Measurements from ENCODE around the gene MYO10.
"Not testable (repeated sequence)": the region's sequence is repeated elsewhere in the genome, so short reads cannot be mapped to it uniquely, and the experiment has no call there.

MYO10 gene

DNA sequence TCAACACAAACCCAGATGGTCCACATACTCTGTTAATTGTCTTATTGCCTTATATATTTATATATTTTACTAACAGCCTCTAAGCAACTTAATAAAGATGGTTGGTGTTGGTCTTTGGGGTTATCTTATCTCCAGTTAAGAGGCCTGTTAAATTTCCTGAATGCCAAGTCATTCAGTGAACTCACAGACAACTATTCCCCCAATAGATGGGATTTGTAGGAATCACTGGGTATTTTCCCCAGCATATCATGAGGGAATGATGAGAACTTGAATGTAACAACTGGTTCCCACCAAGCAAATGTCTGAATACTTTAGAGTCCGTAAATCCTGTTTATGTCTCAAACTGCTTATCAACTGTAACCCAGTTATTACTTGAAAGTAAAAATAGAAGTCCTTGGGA is 276.6 kb downstream of the MYO10 start:
- no peak for DNase-seq

DNA sequence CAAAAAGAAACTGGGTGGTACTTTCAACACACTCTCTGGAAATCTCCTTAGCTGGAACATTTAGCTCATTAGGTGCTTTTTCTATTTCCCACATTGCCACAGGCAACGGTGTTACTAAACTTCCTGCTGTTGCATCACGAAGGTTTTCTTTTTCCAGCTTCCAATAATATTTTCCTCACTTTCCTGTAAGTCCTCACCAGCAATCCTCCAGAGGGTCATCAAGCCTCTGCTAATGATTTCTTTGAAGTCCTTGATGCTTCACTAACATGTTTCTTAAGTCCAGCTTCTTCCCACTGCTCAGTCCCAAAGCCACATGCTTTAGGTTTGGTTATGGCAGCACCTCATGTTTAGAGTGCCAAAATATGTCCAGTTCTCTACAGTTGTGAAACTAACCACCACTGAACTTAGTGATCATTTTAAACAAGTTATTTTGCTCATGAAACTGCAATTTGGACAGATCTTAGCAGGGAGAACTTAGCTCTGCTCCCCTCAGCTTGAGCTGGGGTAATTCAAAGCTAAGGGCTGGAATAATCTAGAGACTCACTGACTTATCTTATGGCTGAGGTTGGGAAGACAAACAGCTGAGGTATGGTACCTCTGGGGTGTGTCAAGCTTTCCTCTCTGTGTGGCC is 279.4 kb downstream of the MYO10 start:
- no peak for DNase-seq

DNA sequence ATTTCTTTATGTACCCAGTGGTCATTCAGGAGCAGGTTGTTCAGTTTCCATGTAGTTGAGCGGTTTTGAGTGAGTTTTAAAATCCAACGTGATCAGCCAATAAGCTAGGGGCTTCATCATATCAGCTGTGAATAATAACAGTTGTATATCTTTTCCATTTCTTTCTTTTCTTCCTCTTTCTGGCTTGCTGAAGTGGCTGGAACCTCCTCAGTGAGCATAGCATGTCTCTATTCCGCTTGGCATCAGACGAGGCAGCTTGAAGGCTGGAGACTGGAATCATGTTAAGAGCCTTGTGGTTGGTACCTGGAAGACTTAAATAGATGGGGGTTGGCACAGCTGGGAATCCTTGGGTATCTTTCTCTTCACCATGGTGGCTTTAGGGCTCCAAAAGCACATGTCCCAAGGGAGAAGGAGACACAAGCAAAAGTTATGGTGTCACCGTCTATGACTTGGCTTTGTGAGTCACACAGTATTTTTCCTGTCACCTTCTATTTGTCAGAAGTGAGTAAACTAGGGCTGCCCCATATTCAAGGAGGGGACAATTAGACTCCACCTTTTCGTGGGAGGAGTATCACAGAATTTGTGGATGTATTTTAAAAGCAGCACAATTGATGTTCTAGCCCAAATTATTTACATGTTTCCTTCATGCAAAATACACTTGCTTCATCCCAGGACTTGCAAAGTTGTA is 281.3 kb downstream of the MYO10 start:
- DNase-seq, result no peak

DNA sequence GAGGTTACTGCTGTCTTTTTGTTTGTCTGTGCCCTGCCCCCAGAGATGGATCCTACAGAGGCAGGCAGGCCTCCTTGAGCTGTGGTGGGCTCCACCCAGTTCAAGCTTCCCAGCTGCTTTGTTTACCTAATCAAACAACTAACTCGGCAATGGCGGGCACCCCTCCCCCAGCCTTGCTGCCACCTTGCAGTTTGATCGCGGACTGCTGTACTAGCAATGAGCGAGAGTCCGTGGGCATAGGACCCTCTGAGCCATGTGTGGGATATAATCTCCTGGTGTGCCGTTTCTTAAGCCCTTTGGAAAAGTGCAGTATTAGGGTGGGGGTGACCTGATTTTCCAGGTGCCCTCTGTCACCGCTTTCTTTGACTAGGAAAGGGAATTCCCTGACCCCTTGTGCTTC is 287.3 kb downstream of the MYO10 start:
- not testable (repeated sequence) for DNase-seq

GRCh38 chr5:16644301-16644889 is 291.7 kb downstream of the MYO10 start:
- DNase-seq, result no peak

- DNase-seq, result no peak
Observed at GRCh38 chr5:16642867-16643266, 293.2 kb downstream of the MYO10 start.

- DNase-seq, result no peak
Observed at GRCh38 chr5:16639206-16639605, 296.9 kb downstream of the MYO10 start.

GRCh38 chr5:16628376-16628775 is 307.7 kb downstream of the MYO10 start:
- DNase-seq, result peak; percentile 39

- no peak for DNase-seq
Observed at GRCh38 chr5:16626696-16627264, 309.3 kb downstream of the MYO10 start.

- no peak for DNase-seq
Observed at GRCh38 chr5:16625096-16625495, 311.0 kb downstream of the MYO10 start.

DNA sequence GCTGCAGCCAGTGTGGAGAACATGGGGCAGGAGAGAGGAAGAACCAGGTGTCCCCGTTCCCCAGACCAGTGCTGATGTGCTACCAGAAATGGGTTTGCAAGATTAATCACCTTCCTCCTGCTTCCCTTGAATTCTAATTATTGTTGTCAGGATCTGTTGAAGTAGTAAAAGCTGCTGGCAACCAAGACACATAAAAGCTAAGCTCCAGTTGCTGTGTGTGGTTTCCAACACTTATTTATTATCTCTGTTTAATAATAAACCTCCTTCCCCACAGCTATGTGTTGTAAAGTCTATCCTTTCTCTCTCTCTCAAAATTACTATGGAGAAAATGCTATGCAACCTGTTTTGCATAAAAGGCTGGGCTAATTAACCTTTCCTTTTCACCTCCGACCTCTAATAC is 317.0 kb downstream of the MYO10 start:
- DNase-seq, result no peak

- DNase-seq, result peak; percentile 19
Observed at GRCh38 chr5:16618138-16618897, 317.8 kb downstream of the MYO10 start.

DNA sequence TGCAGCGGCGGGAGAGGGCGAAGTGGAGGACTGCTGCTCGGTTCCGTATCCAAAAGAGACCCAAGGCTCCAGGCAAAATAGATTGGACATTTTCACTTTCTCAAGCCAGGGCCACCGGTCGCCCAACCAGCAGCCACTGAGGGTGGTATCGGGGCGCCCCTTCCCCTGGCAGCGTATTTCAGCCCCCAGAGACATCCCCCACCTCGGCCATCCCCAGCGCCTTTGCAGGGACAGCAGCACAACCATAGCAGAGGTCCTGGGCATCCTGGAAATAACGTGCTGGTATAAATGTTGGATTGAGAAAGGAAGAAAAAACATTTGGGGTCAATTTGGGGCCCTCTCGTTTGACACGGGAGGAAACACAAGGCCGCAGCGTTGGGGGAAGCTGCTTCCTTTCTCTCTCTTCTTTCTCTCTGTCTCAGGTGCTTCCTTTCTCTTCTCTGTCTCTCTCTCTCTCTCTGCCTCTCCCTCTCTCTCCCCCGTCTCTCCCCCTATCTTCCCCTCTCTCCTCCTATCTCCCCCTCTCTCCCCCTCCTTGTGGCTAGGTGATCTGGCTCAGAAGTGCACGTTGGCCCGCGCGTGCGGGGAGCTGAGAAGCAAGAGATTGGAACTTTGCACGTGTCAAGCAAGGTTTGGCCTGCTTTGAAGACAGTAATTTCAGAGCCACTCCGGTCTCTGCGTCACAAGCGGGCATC is 318.7 kb downstream of the MYO10 start:
- peak; percentile 58 for DNase-seq

DNA sequence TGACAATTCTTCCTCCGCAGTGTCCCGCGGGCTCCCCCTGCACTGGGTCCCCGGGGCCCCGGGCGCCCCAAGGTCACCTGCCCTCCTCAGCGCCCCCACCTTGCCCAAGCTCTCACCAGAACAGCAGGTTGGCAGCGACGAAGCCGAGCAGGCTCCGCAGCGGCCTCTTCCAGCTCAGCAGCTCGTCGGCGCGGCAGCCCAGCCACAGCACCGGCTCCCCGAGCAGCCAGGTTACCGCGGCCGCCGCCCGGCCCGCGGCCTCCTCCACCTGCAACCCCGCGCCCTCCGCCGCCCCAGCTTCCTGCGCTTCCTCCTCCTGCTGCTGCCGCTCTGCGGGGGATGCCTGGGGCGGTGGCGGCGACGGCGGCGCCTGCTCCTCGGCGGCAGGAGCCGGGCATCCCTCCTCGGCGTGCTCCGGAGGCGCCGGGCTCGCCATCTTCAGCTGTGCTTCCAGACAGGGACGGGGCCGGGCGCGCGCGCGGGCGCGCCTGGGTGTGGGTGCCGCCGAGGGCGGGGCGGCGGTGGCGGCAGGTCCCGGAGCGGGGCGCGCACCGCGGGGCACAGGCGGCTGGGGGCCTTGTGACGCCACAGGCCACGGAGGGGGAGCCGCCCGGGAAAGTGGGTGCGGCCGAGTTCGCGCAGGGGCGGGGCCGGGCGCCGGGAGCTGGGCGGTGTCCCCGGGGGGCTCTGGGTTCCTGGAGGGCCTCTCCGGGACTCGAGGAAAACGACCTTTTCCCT is 319.4 kb downstream of the MYO10 start, which contains the start of gene RETREG1:
Gene RETREG1, minus strand, starts transcription at position 462 of the 738 bp plus-strand sequence. Its CDS starts 26 bp downstream, at position 436.
- peak; percentile 75 for DNase-seq

DNA sequence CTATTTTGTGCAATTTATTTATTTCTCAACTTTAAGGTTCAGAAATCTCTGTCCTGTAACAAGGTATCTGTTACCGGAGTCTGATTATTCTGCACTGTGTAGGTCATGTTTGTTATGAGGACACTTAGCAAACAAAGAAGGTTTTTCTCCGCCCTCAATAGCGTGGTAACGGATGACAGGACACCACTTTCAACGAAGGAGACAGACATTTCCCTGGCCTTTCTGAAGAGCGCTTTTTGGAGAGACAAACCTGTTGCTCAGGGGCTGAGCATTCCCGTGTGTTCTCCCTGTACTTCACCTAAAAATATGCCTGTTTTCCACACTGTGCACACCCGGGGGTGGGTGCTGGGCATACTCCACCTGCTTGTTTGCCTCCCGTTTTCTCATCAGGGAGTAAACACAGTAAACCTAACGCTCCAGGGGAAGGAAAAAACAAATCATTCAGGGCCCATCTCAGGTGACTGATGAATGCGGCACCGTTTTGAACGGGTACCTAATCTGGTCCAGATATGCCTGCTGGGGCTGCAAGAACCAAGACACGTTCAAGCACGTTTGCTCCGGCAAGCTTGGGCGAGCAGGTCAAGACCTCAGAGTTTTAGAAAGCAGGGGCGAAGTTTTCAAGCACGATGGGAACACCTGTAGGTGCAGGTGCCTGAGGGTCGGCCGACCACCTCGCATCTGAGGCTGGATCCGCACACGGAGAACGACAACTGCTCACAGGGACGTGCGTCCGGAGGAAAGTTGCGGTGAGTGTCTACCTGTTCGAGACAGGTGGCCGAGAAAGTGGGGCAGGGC is 320.1 kb downstream of the MYO10 start:
- DNase-seq, result peak; percentile 55

DNA sequence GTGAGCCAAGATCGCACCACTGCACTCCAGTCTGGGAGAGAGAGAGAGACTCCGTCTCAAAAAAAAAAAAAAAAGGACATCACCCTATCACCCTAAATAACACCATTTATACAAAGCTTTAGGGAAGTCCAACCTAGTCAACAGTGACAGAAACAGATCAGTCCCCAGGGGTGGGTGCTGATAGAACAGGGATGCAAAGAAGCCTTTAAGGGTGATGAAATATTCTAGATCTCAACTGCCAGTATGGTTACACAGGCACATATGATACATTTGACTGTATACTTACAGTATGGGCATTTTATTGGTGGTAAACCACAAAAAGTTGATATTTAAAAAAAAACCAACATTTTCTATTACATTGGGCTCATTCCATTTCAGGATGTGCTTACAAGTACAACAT is 324.1 kb downstream of the MYO10 start:
- DNase-seq, result no peak
